CD4-positive, alpha-beta T cell treated with Interferon alpha-2 for 1 hour (primary cell): ENCODE data around the gene TFAP2B.

Experiments used
- DNase-seq, 2 donors: peaks; one replicate each; pipeline ENCODE4 v3.0.0-alpha.2; 2020 to 2022

The TFAP2B gene

DNA sequence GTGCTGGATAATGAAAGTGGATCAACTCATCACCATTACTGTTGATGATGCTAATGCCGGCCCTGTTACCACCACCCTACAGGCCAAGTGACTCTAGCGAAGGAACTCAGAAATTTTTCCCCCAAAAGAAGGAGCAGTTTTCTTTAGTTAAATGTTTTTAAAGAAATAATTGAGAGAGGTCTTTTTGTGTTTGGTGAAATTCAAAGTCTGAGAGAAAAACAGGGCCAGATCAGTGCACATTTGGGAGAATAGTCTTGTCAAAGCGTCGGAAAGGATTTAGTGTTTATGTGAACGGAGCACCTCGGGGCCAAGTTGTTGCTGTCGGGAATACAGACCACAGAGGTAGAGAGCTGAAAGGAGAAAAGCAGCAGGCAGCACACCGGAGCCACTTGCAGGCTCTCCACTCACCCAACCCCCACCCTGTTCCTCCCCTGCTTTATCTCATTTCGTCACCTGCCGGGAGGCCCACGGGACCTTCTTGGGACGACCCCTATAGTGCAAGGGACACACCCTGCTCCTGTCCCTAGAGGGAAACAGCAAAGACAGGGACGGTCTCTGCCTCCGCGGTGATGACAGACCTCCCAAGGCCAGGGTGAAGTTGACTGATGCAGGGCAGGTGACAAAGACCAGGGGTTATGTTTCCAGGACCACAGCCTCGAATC lies 6.8 kb downstream of the TFAP2B start:
- DNase-seq, result no peak

- DNase-seq, result no peak
Observed at GRCh38 chr6:50826037-50826761, 7.5 kb downstream of the TFAP2B start.

DNA sequence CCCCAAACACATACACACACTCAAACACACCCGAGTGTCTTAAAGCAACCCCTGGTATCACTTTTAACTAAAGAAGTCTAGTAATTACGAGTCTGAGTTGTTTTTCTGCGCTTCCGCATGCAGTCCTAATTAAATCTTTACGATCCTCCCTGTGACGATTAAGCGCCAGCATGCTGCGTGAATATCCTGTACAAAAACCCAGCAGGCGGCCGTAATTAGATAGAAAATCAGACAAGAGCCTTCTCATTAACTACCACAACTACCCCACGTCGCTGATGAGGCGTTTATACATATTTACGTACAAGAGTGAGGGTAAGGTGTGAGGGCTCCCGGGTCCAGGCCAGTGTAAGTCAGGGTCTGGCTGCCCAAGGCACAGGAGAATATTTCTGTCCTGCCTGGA lies 8.1 kb downstream of the TFAP2B start:
- DNase-seq, result no peak

DNA sequence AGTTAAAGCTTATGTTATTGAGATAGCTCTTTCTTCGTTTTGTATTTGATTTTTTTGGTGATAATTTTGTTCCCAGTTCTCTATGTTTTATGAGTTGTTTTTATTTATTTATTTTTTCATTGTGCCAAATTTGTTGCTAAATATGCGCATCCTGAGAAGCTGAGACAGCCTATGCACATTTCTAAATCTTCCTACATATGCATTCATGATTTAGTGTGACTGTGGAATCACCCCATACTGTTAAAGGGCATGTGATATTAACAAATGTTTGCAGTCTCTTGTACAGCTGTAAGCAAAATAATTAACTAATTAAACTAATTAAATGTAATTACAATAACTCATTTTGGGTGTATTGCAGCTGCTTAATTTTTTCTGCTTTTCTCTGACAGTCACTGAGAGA lies 10.4 kb downstream of the TFAP2B start:
- DNase-seq, result no peak

GRCh38 chr6:50829898-50830444 lies 11.3 kb downstream of the TFAP2B start:
- no peak for DNase-seq

DNA sequence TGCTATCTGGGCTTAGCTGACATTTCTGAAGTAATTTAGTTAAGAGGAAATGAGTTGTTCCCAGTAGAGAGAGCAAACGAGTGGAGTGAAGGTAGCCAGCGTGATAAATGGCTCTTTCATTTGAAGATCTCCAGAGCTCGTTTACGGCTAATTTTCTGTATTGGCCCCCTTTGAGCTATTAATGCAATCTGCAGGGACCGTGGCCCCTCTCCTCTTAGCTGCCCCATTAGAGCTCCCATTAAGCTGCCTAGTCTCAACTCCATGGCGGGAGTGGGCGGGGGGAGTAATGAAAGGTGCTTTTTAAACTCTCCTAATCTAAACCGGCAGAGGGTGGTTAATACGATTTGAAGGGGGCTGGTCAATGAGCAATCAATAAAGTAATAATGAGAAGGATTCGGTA lies 12.5 kb downstream of the TFAP2B start:
- DNase-seq, result no peak

GRCh38 chr6:50832912-50833311 lies 14.2 kb downstream of the TFAP2B start:
- no peak for DNase-seq

DNA sequence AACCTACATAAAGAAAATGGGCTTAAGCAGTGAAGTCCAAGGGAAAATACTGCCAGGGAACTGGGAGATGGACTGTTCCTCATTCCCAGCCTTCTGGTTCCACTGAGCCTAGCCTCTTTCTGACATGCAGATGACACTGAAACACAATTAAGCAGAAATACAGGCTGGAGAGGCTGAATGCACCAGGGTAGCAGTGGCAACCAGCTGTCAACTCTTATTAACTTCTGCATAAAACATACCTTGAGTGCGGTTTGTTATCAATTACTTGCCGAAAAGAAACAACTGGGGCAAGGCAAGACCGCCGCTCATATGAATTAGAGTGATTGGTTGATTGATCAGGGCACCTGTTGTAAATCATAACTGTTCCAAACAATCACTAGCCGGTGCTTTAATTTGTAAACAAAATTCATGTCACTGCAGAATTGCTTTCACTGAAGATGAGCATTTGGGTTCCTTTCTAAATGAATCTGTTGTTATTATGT lies 16.3 kb downstream of the TFAP2B start:
- no peak for DNase-seq

GRCh38 chr6:50836231-50836630 lies 17.6 kb downstream of the TFAP2B start:
- DNase-seq, result no peak

DNA sequence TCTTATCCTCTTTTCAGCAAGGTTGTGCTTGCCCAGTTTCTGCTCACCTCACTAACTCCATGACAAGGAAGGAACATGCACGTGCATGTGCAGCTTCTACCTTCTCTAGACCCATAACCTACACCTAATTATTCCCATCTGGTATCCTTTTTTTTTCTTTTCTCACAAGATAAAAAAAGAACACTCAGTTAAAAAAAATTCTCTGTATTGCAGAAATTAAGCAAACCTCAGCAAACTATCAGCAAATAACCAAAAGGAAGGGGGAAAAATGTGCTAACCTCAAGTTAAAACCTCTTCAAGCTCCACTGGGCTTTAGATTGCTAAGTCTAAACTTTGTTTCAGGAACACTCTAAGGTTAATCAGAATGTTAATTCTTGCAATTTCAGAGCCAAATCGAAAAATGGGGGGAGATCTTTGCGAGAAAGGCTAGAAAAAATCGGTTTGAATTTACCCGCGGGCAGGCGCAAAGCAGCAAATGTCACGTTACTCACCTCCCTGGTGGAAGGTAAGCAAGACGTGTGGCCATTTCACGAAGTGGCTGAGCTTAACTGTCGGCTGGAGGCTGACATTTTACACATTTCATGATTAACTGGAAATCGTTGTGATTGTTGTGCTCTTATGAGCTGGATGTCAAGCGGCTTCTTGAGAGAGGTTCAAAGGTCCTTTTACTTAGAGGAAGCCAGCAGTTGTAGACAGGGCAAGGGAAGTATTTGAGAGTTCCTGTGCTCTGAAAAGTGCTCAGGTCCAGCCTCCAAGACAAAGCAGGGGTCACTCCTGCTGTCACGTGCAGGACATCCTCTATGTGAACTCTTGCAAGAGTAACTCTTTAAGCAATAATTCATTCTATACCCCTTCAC lies 19.1 kb downstream of the TFAP2B start:
- DNase-seq, result no peak

DNA sequence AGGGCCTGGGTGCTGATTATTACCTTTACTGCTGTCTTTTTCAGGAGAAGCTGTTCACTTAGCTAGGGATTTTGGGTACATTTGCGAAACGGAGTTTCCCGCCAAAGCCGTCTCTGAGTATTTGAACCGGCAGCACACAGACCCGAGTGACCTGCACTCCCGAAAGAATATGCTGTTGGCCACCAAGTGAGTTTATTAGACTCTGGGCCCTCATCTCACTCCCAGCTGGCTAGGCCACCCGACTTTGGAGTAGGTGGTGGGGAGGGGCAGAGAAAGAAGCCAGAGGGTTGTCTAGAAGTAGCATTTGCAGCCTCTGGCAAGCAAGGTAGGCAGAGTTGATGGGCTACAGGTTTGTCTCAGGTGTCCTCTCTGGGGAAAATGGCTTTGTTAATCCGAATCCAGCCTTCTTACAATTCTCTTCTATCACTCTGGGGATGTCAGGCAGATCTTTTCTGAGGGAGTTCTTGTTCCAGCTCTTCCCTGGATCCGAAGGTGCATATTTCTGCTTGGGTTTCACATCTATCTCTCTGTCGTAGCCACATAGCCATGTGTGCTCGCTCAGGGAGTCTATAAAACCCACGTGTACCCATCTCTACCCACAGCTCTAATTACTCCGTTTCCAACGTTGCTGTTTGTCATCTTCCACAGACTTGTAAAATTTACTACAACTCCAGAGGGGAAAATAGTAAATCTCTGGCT lies 21.6 kb downstream of the TFAP2B start:
- no peak for DNase-seq

- no peak for DNase-seq
Observed at GRCh38 chr6:50840811-50841192, 22.1 kb downstream of the TFAP2B start.

GRCh38 chr6:50842446-50842845 lies 23.8 kb downstream of the TFAP2B start:
- DNase-seq, result no peak

DNA sequence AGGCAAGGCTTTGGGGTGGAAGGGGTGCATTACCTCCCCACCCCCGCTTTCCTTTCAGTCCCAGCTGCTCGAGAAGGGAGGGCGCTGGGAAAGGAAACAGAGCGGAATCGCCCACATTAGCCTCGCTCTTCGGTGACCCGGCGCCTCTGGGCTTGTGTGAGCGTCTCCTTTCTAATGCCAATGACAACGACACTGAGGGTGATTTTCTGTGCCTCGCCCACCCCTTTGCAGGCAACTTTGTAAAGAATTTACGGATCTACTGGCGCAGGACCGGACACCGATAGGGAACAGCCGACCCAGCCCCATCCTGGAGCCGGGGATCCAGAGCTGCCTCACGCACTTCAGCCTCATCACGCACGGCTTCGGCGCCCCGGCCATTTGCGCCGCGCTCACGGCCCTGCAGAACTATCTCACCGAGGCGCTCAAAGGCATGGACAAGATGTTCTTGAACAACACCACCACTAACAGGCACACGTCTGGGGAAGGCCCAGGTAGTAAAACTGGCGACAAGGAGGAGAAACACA lies 24.3 kb downstream of the TFAP2B start:
- DNase-seq, result no peak

GRCh38 chr6:50843842-50844241 lies 25.2 kb downstream of the TFAP2B start:
- DNase-seq, result no peak

DNA sequence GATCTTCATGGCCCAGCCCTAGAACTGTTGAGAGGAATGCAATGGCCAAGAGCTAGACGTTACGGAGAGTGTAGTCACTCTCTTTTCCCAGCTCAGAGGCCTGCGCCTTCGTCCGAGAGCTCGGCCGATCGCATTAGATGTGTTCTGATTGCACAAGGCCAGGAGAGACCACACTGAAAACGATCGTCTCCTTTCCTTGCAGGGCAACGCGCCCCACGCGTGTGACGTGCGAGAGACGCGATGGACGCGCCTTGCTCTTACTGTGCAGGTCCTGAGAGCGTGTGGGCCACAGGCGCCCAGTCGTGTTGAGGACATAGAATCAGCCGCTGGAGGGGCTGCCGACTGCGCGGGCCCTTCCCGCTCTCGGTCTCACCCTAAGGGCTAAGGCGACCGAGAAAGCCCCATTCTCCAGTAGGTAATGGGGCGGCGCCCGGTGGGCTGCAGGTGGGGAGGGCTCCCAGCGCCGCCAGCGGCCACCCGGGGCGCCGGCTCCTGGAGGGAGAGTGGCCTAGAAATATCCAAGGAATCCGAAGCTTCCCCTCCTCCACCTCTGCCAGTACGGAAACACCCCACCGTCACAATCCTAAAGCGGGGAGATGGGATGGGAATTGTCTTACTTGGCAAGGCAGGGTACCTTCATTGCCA lies 26.9 kb downstream of the TFAP2B start:
- DNase-seq, result no peak

DNA sequence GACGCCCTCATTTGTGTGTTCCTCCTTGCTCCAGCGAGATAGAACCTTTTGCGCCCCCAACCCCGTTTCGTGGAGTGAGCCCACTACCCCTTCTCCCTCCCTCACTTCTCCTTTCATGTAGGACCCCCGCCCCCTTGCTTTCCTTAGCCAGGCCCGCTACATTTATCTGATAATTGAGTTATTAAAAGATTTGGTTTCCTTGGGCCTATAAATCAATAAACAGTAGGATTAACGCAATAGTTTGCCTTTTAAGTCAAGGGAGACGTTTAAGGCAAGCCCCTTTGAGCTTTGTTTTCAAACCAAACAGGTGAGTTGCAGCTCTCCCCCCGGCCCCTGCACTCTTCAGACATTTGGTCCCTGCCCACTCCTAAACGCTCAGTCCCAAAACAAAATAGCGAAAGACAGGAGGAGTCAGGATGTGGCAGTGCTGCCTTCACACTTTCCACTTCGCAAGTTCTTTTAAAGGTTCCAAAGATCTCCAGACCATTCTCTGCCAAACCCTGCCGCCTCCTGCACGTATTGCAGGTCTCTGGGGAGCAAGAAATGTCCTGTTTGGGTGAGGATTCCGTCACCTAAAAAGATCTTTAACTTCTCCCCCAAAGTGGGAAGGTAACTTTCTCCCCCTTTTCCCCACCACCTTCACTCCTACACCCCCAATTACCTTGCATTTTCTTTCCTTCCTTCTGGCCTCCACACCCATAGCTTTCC lies 27.6 kb downstream of the TFAP2B start:
- DNase-seq, result no peak

DNA sequence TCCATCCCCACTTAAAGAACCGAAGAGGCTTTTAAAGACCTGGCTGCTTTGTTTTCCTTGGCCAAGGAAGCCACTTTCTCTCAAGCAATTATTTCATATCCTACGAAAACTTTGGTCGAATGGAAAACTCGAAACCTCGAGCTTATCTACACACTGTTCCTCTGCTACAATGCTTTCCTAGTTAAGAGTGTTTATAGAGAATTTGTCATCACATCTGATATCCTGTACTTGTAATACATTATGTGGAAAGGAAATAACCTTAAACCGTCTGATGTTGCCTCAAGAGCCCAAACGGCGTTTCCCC lies 28.1 kb downstream of the TFAP2B start:
- no peak for DNase-seq

DNA sequence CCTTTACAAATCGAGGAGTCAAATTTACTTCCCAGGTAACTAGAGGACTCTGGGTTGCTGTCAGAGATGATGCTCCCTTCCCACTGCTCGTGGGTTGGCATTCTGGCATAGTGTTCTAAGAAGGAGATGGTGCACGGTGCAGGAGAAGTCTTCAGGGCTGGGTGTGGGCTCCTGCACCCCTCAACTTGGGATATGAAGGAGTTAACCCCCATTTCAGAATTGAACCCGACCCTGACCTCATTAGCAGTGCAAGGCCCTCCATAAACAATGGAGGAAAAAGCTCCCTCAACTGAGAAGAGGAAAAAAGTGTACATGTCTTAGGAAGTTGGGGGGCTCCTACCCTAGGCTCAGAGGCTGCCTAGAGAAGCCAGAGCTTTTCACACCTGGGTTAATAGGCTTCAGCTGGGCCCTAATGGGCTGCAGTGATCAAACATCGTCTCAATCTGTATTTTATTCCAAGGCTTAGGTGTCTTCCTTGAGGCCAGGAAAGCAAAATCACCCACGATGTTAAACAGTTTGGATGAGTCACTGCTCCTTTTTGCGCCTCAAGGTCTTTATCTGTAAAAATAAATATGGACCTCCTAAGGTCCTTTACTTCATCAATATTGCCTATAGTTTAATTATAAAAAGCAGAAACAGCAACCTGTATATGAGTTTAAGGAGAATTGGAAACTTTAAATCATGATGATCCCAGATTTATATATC lies 29.4 kb downstream of the TFAP2B start:
- DNase-seq, result no peak

DNA sequence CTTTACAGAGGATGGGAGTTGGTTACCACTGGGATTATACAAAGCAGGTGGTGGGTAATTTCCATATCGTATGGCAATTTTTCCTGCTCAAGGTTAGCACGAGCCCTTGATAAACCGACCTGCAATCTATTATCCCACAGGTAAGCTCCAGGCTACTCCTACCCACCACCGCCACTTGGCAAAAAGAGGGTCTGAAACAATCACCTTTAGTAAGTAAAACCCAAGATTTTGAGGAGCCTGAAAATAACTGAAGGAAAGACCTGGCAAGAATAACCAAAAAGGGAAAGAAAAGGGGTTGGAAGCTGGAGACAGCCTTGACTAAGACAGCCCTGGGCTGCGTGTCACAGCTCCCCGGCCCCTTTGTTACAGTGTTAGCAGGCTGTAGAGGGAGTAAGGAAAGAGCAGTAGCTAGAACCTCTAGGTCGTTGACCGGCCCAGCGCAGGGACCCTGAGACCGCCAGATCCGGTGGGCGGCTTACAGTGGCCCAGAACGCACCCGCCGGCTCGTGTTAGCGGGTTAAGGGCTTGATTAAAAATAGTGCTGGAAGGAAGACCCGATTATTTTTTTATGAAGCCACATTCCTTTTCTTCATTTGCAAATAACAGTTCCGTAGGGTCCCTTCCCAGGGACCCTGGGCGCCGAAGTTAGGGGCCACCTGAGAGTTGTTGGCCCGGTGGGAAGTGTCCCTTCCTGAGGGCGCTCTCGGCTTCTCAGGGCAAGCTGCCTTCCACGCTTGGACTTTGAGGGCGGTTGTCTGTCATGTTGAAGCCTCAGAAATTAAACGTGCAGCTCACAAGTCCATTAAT lies 30.5 kb downstream of the TFAP2B start:
- DNase-seq, result no peak
